Endothelial cell of umbilical vein (primary cell): ENCODE results near the gene CCHCR1. TPM values are rescaled to one million over a fixed set of nuclear protein-coding genes. Genes with fewer than 3 reads are reported as not detected.

Source experiments
- BruUV-seq: library from RNA; stranded (reverse); fragments of 400-500 nt; replicated peaks from 2 replicates; lab custom pipeline; 2021; lab: Mats Ljungman, UMichigan
- CTCF ChIA-PET: fragments of 300-600, 350-600 bp; sonication (Branson Sonifier 250); formaldehyde crosslinking; loops from one replicate; lab custom pipeline; 2021; ENCODE audit warnings: antibody characterized with exemption, inconsistent platforms; lab: Charles Lee
- POLR2A ChIA-PET: fragments of 300-600, 350-600 bp; sonication (Branson Sonifier 250); formaldehyde crosslinking; loops from one replicate; lab custom pipeline; 2021; ENCODE audit warnings: antibody characterized with exemption, inconsistent platforms; lab: Charles Lee
- DNase-seq: peaks from one replicate; pipeline ENCODE4 v3.0.0-alpha.2; 2011; ENCODE audit warnings: low read depth, low spot score
- FAIRE-seq: peaks from 2 replicates; lab custom pipeline; 2011; peaks lifted over from hg19 to GRCh38; lab: Jason Lieb, UNC
- H2AFZ ChIP-seq: 2 replicates; pipeline ENCODE4 v1.6.0; 2012; ENCODE audit warnings: low read depth, low read length, control low read depth, inconsistent platforms
- H3K27ac ChIP-seq: 2 replicates; pipeline ENCODE4 v1.5.1; 2011; ENCODE audit warnings: low read depth, mild to moderate bottlenecking, control low read depth, low read length, moderate library complexity; ENCODE audit not compliant: insufficient read depth
- H3K27me3 ChIP-seq, 2 experiments: 2 replicates each; pipeline versions ENCODE4 v1.6.0 to v1.6.1; 2011; ENCODE audit warnings: low read length in 2 of 2, mixed read lengths in 1 of 2; ENCODE audit not compliant: control insufficient read depth in 2 of 2, insufficient read depth in 2 of 2
- H3K36me3 ChIP-seq, 2 experiments: 2 replicates in 1 of 2; 3 replicates in 1 of 2; pipeline ENCODE4 v1.5.1; 2011; ENCODE audit warnings: low read length in 2 of 2, mild to moderate bottlenecking in 1 of 2, moderate library complexity in 1 of 2; ENCODE audit not compliant: control insufficient read depth in 2 of 2, insufficient read depth in 2 of 2; ENCODE audit errors: extremely low read depth in 1 of 2
- H3K4me1 ChIP-seq: 3 replicates; pipeline ENCODE4 v1.5.1; 2011; ENCODE audit warnings: mild to moderate bottlenecking, low read length; ENCODE audit not compliant: control insufficient read depth, insufficient read depth; ENCODE audit errors: extremely low read depth
- H3K4me2 ChIP-seq: 2 replicates; pipeline ENCODE4 v1.6.1; 2011; ENCODE audit warnings: low read length, control low read depth, mixed read lengths; ENCODE audit not compliant: insufficient read depth
- H3K4me3 ChIP-seq, 3 experiments: fragments of 200-600 bp in 1 of 3; sonication (generic), shearing (Covaris generic) in 1 of 3; replicated peaks in 1 of 3; 2 replicates each; pipeline ENCODE4 v1.5.1; 2011 to 2016; ENCODE audit warnings: control low read depth in 3 of 3, low read length in 3 of 3, mild to moderate bottlenecking in 2 of 3, inconsistent platforms in 1 of 3, low read depth in 1 of 3, moderate library complexity in 1 of 3; ENCODE audit not compliant: insufficient read depth in 1 of 3
- H3K79me2 ChIP-seq: 2 replicates; pipeline ENCODE4 v1.6.0; 2012; ENCODE audit warnings: low read length, inconsistent platforms; ENCODE audit not compliant: control insufficient read depth, insufficient read depth
- H3K9ac ChIP-seq: replicated peaks from 2 replicates; pipeline ENCODE3; 2011; ENCODE audit warnings: low read length, control low read depth; ENCODE audit not compliant: insufficient read depth; ENCODE audit errors: extremely low read depth
- H3K9me1 ChIP-seq: replicated peaks from 3 replicates; pipeline ENCODE4 v1.6.0; 2011; ENCODE audit warnings: mild to moderate bottlenecking, low read length; ENCODE audit not compliant: control insufficient read depth, insufficient read depth; ENCODE audit errors: extremely low read depth
- H3K9me3 ChIP-seq: replicated peaks from 2 replicates; pipeline ENCODE4 v1.5.1; 2012; ENCODE audit warnings: low read length, inconsistent platforms; ENCODE audit not compliant: control insufficient read depth, insufficient read depth
- H4K20me1 ChIP-seq: replicated peaks from 2 replicates; pipeline ENCODE3; 2011; ENCODE audit warnings: mild to moderate bottlenecking, low read length; ENCODE audit not compliant: control insufficient read depth, insufficient read depth; ENCODE audit errors: extremely low read depth
- EZH2 ChIP-seq: IDR thresholded peaks from 2 replicates; pipeline ENCODE4 v1.6.1; 2012; ENCODE audit warnings: borderline replicate concordance, low read depth, mild to moderate bottlenecking, moderate library complexity, low read length, inconsistent platforms; ENCODE audit not compliant: severe bottlenecking
- FOS ChIP-seq: IDR thresholded peaks from 2 replicates; pipeline ENCODE4 v1.6.1; 2011; ENCODE audit warnings: mild to moderate bottlenecking, low read length, moderate library complexity, borderline replicate concordance; ENCODE audit not compliant: insufficient read depth
- GATA2 ChIP-seq: IDR thresholded peaks from 2 replicates; pipeline ENCODE4 v1.7.0; 2011; ENCODE audit warnings: low read depth, mild to moderate bottlenecking, moderate library complexity, mixed read lengths, low read length; ENCODE audit not compliant: insufficient read length, insufficient read depth
- JUN ChIP-seq: IDR thresholded peaks from 2 replicates; pipeline ENCODE4 v1.6.1; 2011; ENCODE audit warnings: borderline replicate concordance, low read depth; ENCODE audit not compliant: insufficient read length, insufficient read depth
- MYC ChIP-seq: IDR thresholded peaks from one replicate; pipeline ENCODE4 v1.6.1; 2011; ENCODE audit warnings: mild to moderate bottlenecking, low read depth, low read length
- POLR2A ChIP-seq: IDR thresholded peaks from 2 replicates; pipeline ENCODE4 v1.6.1; 2012; ENCODE audit warnings: low read depth, mild to moderate bottlenecking, control low read depth, low read length
- POLR2AphosphoS5 ChIP-seq: IDR thresholded peaks from 2 replicates; pipeline ENCODE4 v1.6.1; 2012; ENCODE audit warnings: low read depth, mild to moderate bottlenecking, control low read depth, low read length, moderate library complexity; ENCODE audit not compliant: insufficient read depth
- dilution Hi-C: fragments of 300-500 bp; cut with MboI; formaldehyde crosslinking; loops from one replicate; pipeline ENCODE4 v1.15.0; 2019; ENCODE audit warnings: low sequenced_read_pairs; ENCODE audit not compliant: extremely low pct_ligation_motif_present
- intact Hi-C: fragments of 100-400 bp; cut with micrococcal nuclease; formaldehyde crosslinking; loops from one replicate; pipeline ENCODE4 v1.10.0; 2022
- polyA plus RNA-seq, 4 experiments: library from polyadenylated mRNA; depleted of rRNA in 3 of 4; stranded (reverse) in 3 of 4; unstranded in 1 of 4; fragments of >200 nt; gene quantifications; 2 replicates each; pipeline versions ENCODE4 v1.2.1 to v1.2.3, GENCODE V29; 2011 to 2012; ENCODE audit warnings: missing spikeins in 1 of 4
- total RNA-seq: library from RNA; stranded (reverse); gene quantifications from 2 replicates; pipeline ENCODE4 v1.2.3, GENCODE V29; 2021
- TF ChIP-seq, protein P1 (sequence below), 2 donors: IDR thresholded peaks; 1 replicate in 1 of 2; 2 replicates in 1 of 2; pipeline ENCODE4 v1.5.1; 2011; ENCODE audit warnings: low read length in 2 of 2, mild to moderate bottlenecking in 2 of 2, moderate library complexity in 2 of 2, control low read depth in 1 of 2, inconsistent platforms in 1 of 2, low read depth in 1 of 2; ENCODE audit not compliant: insufficient read depth in 1 of 2; ENCODE audit errors: extremely low read depth in 1 of 2
- TF ChIP-seq, protein P2 (sequence below): IDR thresholded peaks from 2 replicates; pipeline ENCODE4 v1.6.1; 2011; ENCODE audit not compliant: insufficient read depth, insufficient read length

Gene CCHCR1
- total and polyA plus RNA-seq, 2 donors (not counting 3 experiments of a cell fraction or from before 2014, with no cell fraction given) = 12.8 to 23.2 TPM

DNA sequence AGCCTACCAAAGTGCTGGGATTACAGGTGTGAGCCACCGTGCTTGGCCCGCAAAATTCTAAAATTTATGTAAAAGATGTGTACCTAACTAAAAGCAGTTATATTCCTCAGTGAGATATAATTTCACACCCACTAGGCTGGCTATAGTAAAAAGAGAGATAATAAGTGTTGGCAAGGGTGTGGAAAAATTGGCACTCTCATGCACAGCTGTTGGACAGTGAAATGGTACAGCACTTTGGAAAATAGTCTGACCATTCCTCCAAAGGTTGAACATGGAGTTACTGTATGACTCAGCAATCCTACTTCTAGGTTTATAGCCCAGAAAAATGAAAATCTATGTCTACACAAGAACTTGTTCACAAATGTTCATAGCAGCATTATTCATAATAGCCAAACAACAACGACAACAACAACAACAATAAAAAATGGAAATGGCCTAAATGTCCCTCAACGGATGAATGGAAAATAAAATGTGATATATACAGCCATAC is 59.1 kb downstream of the CCHCR1 start:
- H4K20me1 ChIP-seq = no peaks in the 10 kb centered on the region
- no peaks in the 10 kb centered on the region for H3K79me2 ChIP-seq
- H3K36me3 ChIP-seq = no peaks in the 10 kb centered on the region
- no TSS peak for BruUV-seq
- H3K9me3 ChIP-seq = no peaks in the 10 kb centered on the region
- no peaks in the 10 kb centered on the region for H3K9me1 ChIP-seq
- H3K4me2 ChIP-seq = no peak overlapping the region
- intact Hi-C loops (no loop called here), dilution Hi-C loops (no loop called here)
- DNase-seq (no peak), FAIRE-seq (no peak)
- no peak overlapping the region for H3K9ac ChIP-seq
- H3K4me1 ChIP-seq = peaks cover 33% of the 10 kb centered on the region
- ChIA-PET POLR2A (no interaction called here), CTCF (interaction anchor here (0.7 to 1.3 kb wide), 2 partner anchors 11 to 16 kb away, joined by 3 to 6 read pairs; partner anchors contain the start of gene PSORS1C1)
- H2AFZ ChIP-seq = no peak overlapping the region
- TF ChIP-seq, protein P1, sequence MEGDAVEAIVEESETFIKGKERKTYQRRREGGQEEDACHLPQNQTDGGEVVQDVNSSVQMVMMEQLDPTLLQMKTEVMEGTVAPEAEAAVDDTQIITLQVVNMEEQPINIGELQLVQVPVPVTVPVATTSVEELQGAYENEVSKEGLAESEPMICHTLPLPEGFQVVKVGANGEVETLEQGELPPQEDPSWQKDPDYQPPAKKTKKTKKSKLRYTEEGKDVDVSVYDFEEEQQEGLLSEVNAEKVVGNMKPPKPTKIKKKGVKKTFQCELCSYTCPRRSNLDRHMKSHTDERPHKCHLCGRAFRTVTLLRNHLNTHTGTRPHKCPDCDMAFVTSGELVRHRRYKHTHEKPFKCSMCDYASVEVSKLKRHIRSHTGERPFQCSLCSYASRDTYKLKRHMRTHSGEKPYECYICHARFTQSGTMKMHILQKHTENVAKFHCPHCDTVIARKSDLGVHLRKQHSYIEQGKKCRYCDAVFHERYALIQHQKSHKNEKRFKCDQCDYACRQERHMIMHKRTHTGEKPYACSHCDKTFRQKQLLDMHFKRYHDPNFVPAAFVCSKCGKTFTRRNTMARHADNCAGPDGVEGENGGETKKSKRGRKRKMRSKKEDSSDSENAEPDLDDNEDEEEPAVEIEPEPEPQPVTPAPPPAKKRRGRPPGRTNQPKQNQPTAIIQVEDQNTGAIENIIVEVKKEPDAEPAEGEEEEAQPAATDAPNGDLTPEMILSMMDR (IDR thresholded peaks at IDR 0.05; ENCODE audit: extremely low read depth in 1 of 2, insufficient read depth in 1 of 2, low read depth in 1 of 2, low read length in 2 of 2) = no peak
- TF ChIP-seq JUN = no peak
- H3K4me3 ChIP-seq = no peak overlapping the region
- no peak overlapping the region for H3K27ac ChIP-seq
- H3K27me3 ChIP-seq = no peaks in the 10 kb centered on the region

DNA sequence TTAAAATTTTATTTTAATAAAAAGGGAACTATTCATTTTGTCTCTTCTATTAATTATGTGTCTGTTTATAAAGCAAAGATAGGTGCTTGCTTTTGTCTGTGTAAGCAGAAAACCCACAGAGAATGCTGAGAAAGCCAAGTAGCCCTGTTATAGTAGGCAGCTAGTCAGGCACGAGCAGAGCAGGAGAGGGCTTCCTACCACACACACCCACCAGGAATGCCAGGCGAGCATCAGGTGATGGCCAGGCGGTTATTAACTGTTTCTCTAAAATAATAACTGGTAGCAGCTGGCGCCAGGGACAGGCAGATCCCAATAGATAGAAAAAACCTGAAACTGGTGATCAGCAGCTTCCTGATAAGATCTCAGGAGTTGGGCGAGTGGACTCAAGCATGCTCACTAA is 60.9 kb downstream of the CCHCR1 start:
- H3K36me3 ChIP-seq = no peaks in the 10 kb centered on the region
- H3K27me3 ChIP-seq = no peaks in the 10 kb centered on the region
- H3K4me1 ChIP-seq = peaks cover 41% of the 10 kb centered on the region
- H3K4me3 ChIP-seq = no peak overlapping the region
- H2AFZ ChIP-seq = no peak overlapping the region
- CTCF ChIA-PET = interaction anchor here (0.8 to 6.3 kb wide), 4 partner anchors 9 to 274 kb away, joined by 3 to 45 read pairs (median 14); partner anchors contain the start of gene PSORS1C1
- no peak overlapping the region for H3K4me2 ChIP-seq
- H3K27ac ChIP-seq = no peak overlapping the region
- TF ChIP-seq FOS (no peak), EZH2 (no peak), POLR2AphosphoS5 (no peak), MYC (no peak), POLR2A (no peak), GATA2 (no peak), JUN (no peak)
- TF ChIP-seq, protein P2, sequence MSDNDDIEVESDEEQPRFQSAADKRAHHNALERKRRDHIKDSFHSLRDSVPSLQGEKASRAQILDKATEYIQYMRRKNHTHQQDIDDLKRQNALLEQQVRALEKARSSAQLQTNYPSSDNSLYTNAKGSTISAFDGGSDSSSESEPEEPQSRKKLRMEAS = no peak
- TF ChIP-seq, protein P1 (IDR thresholded peaks at IDR 0.05; ENCODE audit: extremely low read depth in 1 of 2, insufficient read depth in 1 of 2, low read depth in 1 of 2, low read length in 2 of 2) = no peak
- no peak for FAIRE-seq
- no peak for DNase-seq
- H3K79me2 ChIP-seq = no peaks in the 10 kb centered on the region
- intact Hi-C loops = loop anchor here (2.0 kb wide), 1 partner anchor 26 kb away; no protein-coding TSS in a partner anchor
- no peaks in the 10 kb centered on the region for H4K20me1 ChIP-seq
- POLR2A ChIA-PET = no interaction called here
- no peaks in the 10 kb centered on the region for H3K9me1 ChIP-seq
- H3K9me3 ChIP-seq = no peaks in the 10 kb centered on the region
- dilution Hi-C loops = no loop called here
- H3K9ac ChIP-seq = no peak overlapping the region
- BruUV-seq = no TSS peak
